Hematopoietic multipotent progenitor cell treated with erythropoietin and hydrocortisone succinate and interleukin-3 and kit ligand, for 15 days (in vitro differentiated cells): ENCODE measurements around the gene FARSB.

Experiments
- DNase-seq: peaks from one replicate; pipeline ENCODE4 v3.0.0-alpha.2; 2015; ENCODE audit warnings: low spot score

Gene FARSB

GRCh38 chr2:222548992-222549391 is 106.9 kb downstream of the FARSB start:
- no peak for DNase-seq

- no peak for DNase-seq
These were observed 108.8 kb downstream of the FARSB start for GRCh38 chr2:222547083-222547482.

- no peak for DNase-seq
These were observed 109.8 kb downstream of the FARSB start for GRCh38 chr2:222545823-222546795.

DNA sequence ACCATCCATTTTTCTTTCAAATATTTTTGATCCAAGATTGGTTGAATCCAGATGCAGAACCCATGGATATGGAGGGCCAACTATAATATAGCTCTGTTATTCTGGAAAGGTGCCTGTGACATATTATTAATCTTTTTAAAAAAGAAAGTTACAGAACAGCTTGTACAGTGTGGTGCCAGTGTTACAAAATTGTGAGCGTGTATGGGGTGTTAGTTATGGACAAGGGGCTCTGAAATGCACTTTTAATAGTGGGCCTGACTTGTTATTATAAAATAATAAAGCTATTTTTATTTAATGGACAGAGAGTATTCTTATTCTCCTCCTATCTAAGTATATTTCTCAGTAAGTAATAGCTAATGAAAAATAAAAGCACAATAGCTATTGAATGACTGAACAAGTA is 111.2 kb downstream of the FARSB start:
- DNase-seq = no peak

DNA sequence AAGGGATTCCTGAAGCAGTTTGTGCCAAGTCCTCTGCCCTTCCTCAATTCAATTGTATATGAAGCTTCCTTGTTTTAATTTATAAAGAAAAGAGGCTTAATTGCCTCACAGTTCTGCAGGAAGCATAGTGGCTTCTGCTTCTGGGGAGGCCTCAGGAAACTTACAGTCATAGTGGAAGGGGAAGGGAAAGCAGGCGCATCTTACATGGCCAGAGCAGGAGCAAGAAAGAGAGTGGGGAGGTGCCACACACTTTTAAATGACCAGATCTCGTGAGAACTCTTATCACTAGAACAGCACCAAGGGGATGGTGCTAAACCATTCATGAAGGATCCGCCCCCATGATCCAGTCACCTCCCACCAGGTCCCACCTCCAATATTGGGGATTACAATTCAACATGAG is 117.4 kb downstream of the FARSB start:
- no peak for DNase-seq

DNA sequence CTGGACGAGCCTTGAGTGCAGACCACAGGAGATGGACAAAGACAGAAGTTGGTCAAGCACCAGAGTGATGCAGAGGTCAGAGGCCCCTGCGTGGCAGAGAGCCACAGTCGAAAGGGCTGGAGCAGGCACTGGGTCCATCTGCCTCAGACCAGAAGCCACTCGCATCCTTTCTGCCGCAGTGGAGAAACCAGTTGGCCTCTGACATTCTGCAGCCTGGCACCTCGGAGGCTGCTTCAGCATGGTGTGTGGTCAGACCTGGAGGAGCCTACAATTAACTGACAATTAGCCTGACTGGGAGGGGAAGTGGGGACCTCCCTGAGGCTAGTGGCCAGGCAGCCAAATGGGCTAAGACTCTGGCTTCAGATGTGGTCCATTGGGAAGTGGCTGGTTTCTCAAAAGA is 120.4 kb downstream of the FARSB start:
- no peak for DNase-seq

- no peak for DNase-seq
These were observed 123.6 kb downstream of the FARSB start for GRCh38 chr2:222532315-222532714.

GRCh38 chr2:222526480-222527277 is 129.2 kb downstream of the FARSB start:
- no peak for DNase-seq

DNA sequence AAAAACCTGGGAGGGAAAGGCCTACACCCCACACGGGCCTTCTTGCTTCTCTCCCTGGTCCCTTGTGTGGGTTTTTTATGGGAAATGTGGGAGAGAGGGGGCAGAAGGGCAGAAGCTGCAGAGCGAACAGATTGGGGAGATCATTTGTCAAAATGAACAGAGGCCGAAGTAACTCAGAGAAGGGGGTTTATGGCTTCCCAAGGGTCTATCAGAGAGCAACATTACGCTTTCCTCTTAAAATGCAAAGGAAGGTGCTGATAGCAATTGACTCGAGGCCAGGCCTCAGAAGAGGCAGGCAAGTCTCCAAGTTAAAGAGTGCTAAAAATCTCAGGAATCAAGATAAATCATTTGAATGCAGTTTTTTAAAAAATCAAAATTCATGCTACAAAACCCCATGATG is 130.1 kb downstream of the FARSB start:
- no peak for DNase-seq

DNA sequence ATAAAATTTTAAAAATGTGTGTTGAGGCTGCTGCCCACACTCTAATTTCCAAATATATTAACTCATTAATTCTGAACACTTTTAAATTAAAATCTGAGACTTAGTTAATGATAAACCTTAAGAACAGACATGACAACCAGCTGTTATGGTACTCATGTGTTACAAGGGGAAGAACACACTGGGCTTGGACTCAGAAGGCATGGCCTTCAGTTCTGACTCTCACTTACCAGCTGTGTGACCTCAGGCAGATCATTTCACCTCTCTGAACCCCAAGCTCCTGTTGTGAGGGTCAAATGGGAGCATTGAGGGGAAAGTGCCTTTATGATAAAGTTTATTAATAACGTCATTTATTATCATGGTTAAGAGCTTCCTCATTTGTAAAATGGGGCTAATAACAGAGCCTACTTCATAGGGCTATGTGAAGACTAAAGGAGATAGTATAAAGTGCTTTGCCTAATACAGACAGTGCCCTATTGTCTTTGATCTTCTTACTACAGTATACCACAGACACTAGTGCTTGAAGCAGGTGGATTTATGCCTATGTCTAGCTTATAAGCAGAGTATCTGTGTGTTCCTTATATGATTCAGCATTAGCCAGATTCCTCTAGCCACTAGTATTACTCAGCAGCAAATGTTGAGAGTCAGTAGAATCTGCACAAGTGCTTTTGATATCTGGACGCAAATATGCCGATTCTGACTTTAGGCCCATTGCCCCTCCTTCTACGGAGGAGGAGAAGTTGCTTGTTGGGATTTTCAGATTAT is 131.9 kb downstream of the FARSB start:
- no peak for DNase-seq

- no peak for DNase-seq
These were observed 133.8 kb downstream of the FARSB start for GRCh38 chr2:222522082-222522481.

GRCh38 chr2:222521099-222521498 is 134.8 kb downstream of the FARSB start:
- DNase-seq = no peak
